HepG2 (cell line): ENCODE data around the gene GALNTL6. TPM values are rescaled to one million over a fixed set of nuclear protein-coding genes. Genes with fewer than 3 reads are reported as not detected.

ENCODE experiments used
- ATAC-seq: fragments of 200-7000 bp; cut with Tn5 transposase; 3 replicates; pipeline ENCODE4 v1.9.1; 2020; ENCODE audit warnings: mild to moderate bottlenecking, moderate library complexity
- BruUV-seq: library from RNA; stranded (reverse); fragments of 400-500 nt; replicated peaks from 2 replicates; lab custom pipeline; 2021; lab: Mats Ljungman, UMichigan
- CTCF ChIA-PET: fragments of 300-600 bp; formaldehyde crosslinking; extraction: SDS; loops from one replicate; lab custom pipeline; 2021; ENCODE audit warnings: low total read pairs, inconsistent platforms, low intra/inter-chr PET ratio; lab: Yijun Ruan, JAX
- POLR2A ChIA-PET: fragments of 350-600 bp; sonication (Branson Sonifier 250); formaldehyde crosslinking; loops from one replicate; lab custom pipeline; 2020; ENCODE audit warnings: antibody characterized with exemption, inconsistent platforms; lab: Yijun Ruan, JAX
- DNase-seq: peaks from one replicate; pipeline ENCODE4 v3.0.0-alpha.2; 2015; ENCODE audit warnings: low spot score
- FAIRE-seq: peaks from 3 replicates; lab custom pipeline; 2011; peaks lifted over from hg19 to GRCh38; lab: Jason Lieb, UNC
- H2AFZ ChIP-seq: one replicate; pipeline ENCODE4 v1.6.1; 2011; ENCODE audit warnings: low read length, inconsistent platforms
- H3K27ac ChIP-seq: fragments of 300-600 bp; 3 replicates; pipeline ENCODE4 v1.8.0; 2011; ENCODE audit warnings: mixed run types, mild to moderate bottlenecking, mixed read lengths, low read length, inconsistent platforms; ENCODE audit not compliant: insufficient read depth; ENCODE audit errors: extremely low read length
- H3K27me3 ChIP-seq, 2 experiments: fragments of 200-600 bp in 1 of 2; 2 replicates in 1 of 2; 3 replicates in 1 of 2; pipeline versions ENCODE4 v1.6.0 to v1.8.0; 2011; ENCODE audit warnings: low read length in 2 of 2, mild to moderate bottlenecking in 2 of 2, moderate library complexity in 2 of 2, inconsistent platforms in 1 of 2; ENCODE audit not compliant: insufficient read depth in 2 of 2, control insufficient read depth in 1 of 2
- H3K36me3 ChIP-seq, 2 experiments: fragments of 200-600 bp in 1 of 2; replicated peaks in 1 of 2; 2 replicates in 1 of 2; 3 replicates in 1 of 2; pipeline versions ENCODE4 v1.5.1 to v1.8.0; 2011; ENCODE audit warnings: low read length in 2 of 2, inconsistent platforms in 1 of 2; ENCODE audit not compliant: insufficient read depth in 2 of 2, control insufficient read depth in 1 of 2
- H3K4me1 ChIP-seq: 2 replicates; pipeline ENCODE4 v1.5.1; 2012; ENCODE audit warnings: low read length, inconsistent platforms; ENCODE audit not compliant: insufficient read depth
- H3K4me2 ChIP-seq: 2 replicates; pipeline ENCODE4 v1.6.0; 2011; ENCODE audit warnings: low read depth, low read length, inconsistent platforms
- H3K4me3 ChIP-seq, 3 experiments: fragments of 200-600 bp in 1 of 3; sonication (generic), shearing (Covaris generic) in 1 of 3; replicated peaks in 1 of 3; 2 replicates each; pipeline ENCODE4 v1.5.1; 2011 to 2016; ENCODE audit warnings: low read length in 3 of 3, inconsistent platforms in 2 of 3, low read depth in 2 of 3, mild to moderate bottlenecking in 2 of 3, control low read depth in 1 of 3, mixed read lengths in 1 of 3; ENCODE audit not compliant: insufficient read depth in 1 of 3
- H3K79me2 ChIP-seq: one replicate; pipeline ENCODE4 v1.6.1; 2011; ENCODE audit warnings: low read length, inconsistent platforms; ENCODE audit not compliant: insufficient read depth
- H3K9ac ChIP-seq: 2 replicates; pipeline ENCODE4 v1.6.0; 2011; ENCODE audit warnings: mild to moderate bottlenecking, low read depth, low read length, inconsistent platforms; ENCODE audit not compliant: insufficient read depth
- H3K9me3 ChIP-seq: 2 replicates; pipeline ENCODE4 v1.5.1; 2012; ENCODE audit warnings: mild to moderate bottlenecking, low read length
- H4K20me1 ChIP-seq: 2 replicates; pipeline ENCODE4 v1.6.0; 2011; ENCODE audit warnings: inconsistent platforms, mild to moderate bottlenecking, low read length, moderate library complexity; ENCODE audit not compliant: insufficient read depth
- ARHGAP35 ChIP-seq: sonication (generic); formaldehyde crosslinking; IDR thresholded peaks from 2 replicates; pipeline ENCODE4 v1.9.0; 2022; ENCODE audit warnings: mild to moderate bottlenecking, inconsistent platforms, moderate library complexity, missing genetic modification reagents, borderline replicate concordance
- DZIP1 ChIP-seq: sonication (generic); formaldehyde crosslinking; IDR thresholded peaks from 2 replicates; pipeline ENCODE4 v1.5.0; 2020; ENCODE audit warnings: mild to moderate bottlenecking, missing genetic modification reagents
- HBP1 ChIP-seq: IDR thresholded peaks from 2 replicates; pipeline ENCODE4 v1.6.1; 2016; ENCODE audit warnings: low read depth, control low read depth
- HMGXB3 ChIP-seq: sonication (generic); formaldehyde crosslinking; IDR thresholded peaks from 2 replicates; pipeline ENCODE4 v1.4.0; 2020; ENCODE audit warnings: missing genetic modification reagents, borderline replicate concordance
- KDM4B ChIP-seq: sonication (generic); formaldehyde crosslinking; IDR thresholded peaks from 2 replicates; pipeline ENCODE4 v1.4.0; 2020; ENCODE audit warnings: missing genetic modification reagents
- MBD4 ChIP-seq: IDR thresholded peaks from 2 replicates; pipeline ENCODE4 v1.6.1; 2012; ENCODE audit warnings: low read length, inconsistent platforms, borderline replicate concordance
- PITX1 ChIP-seq: sonication (generic); formaldehyde crosslinking; IDR thresholded peaks from 2 replicates; pipeline ENCODE4 v1.5.1; 2020; ENCODE audit warnings: mild to moderate bottlenecking, missing genetic modification reagents
- RAD21 ChIP-seq: fragments of 450-650 bp; formaldehyde crosslinking; IDR thresholded peaks from 2 replicates; pipeline ENCODE4 v1.5.0; 2020; ENCODE audit warnings: mild to moderate bottlenecking
- TAF1 ChIP-seq: sonication (generic); formaldehyde crosslinking; IDR thresholded peaks from 2 replicates; pipeline ENCODE4 v1.4.0; 2020; ENCODE audit warnings: missing genetic modification reagents
- ZNF597 ChIP-seq: sonication (generic); formaldehyde crosslinking; IDR thresholded peaks from 2 replicates; pipeline ENCODE4 v1.5.0; 2020; ENCODE audit warnings: missing genetic modification reagents
- WGBS: methylation state at CpG from one replicate; pipeline ENCODE4 v1.1.6; 2017; ENCODE audit warnings: low lambda C conversion rate; 5-methylcytosine and 5-hydroxymethylcytosine counted together
- in situ Hi-C: cut with HindIII; loops from 2 replicates; pipeline ENCODE4 v1.10.0; 2017; ENCODE audit warnings: low pct_unique_long_range_greater_than_20kb; ENCODE audit not compliant: extremely low pct_ligation_motif_present
- intact Hi-C: fragments of 100-400 bp; cut with micrococcal nuclease; formaldehyde crosslinking; loops from one replicate; pipeline ENCODE4 v1.10.0; 2022; ENCODE audit not compliant: unreplicated experiment
- polyA plus RNA-seq, 8 experiments: library from polyadenylated mRNA; depleted of rRNA in 3 of 8; stranded (reverse) in 7 of 8; unstranded in 1 of 8; fragments of >200 nt; fragmentation: Illumina TruSeq in 4 of 8; extraction: Trizol in 4 of 8; gene quantifications; 2 replicates each; pipeline versions ENCODE4 v1.2.1 to v1.2.3, GENCODE V29; 2011 to 2016; ENCODE audit warnings: low read depth in 4 of 8, missing spikeins in 1 of 8, mixed read lengths in 1 of 8; ENCODE audit not compliant: insufficient read depth in 1 of 8
- total RNA-seq, 5 experiments: library from RNA; depleted of rRNA; stranded (reverse); fragments of >200 nt; fragmentation: Illumina TruSeq; extraction: Trizol; gene quantifications; 2 replicates each; pipeline ENCODE4 v1.2.3, GENCODE V29; 2016; ENCODE audit warnings: low read depth in 1 of 5

The GALNTL6 gene
- total and polyA plus RNA-seq, 2 of the 13 experiments (the other 11 are each of a cell fraction or from before 2014, with no cell fraction given): not detected

GRCh38 chr4:173038192-173038896 is 1225.1 kb downstream of the GALNTL6 start:
- Histone ChIP-seq H3K27ac (no peak overlapping the region), H3K9me3 (no peaks in the 10 kb centered on the region), H2AFZ (no peak overlapping the region), H3K36me3 (no peaks in the 10 kb centered on the region), H3K4me2 (no peak overlapping the region), H4K20me1 (no peaks in the 10 kb centered on the region), H3K27me3 (no peaks in the 10 kb centered on the region), H3K4me1 (no peaks in the 10 kb centered on the region), H3K9ac (no peak overlapping the region), H3K79me2 (no peaks in the 10 kb centered on the region), H3K4me3 (no peak overlapping the region)
- ATAC-seq (no peak), DNase-seq (no peak), FAIRE-seq (no peak)
- WGBS: 2% methylated on average over 6 of the region's 6 CpGs
- TF ChIP-seq HMGXB3 (CRISPR knock-in tag): no peak
- no peak for TF ChIP-seq ARHGAP35 (CRISPR knock-in tag)
- TF ChIP-seq DZIP1 (CRISPR knock-in tag): no peak
- no peak for TF ChIP-seq HBP1 (CRISPR knock-in tag)
- no peak for TF ChIP-seq KDM4B (CRISPR knock-in tag)
- no peak for TF ChIP-seq PITX1 (CRISPR knock-in tag)
- TF ChIP-seq RAD21 (CRISPR knock-in tag): no peak
- TF ChIP-seq MBD4: no peak
- TF ChIP-seq TAF1 (CRISPR knock-in tag): no peak
- no peak for TF ChIP-seq ZNF597 (CRISPR knock-in tag)
- no TSS peak for BruUV-seq
- ChIA-PET POLR2A (no interaction called here), CTCF (no interaction called here)
- in situ Hi-C loops (no loop called here), intact Hi-C loops (no loop called here)
